B cell (primary cell): Measurements from ENCODE around the gene HTT. TPM values are rescaled to one million over a fixed set of nuclear protein-coding genes. Genes with fewer than 3 reads are reported as not detected.

ENCODE experiments used
- ATAC-seq: fragments of 200-7000 bp; cut with Tn5 transposase; one replicate; pipeline ENCODE4 v1.10.0; 2021; ENCODE audit warnings: low read depth, mild to moderate bottlenecking, moderate number of reproducible peaks, moderate library complexity
- CTCF ChIA-PET: fragments of 350-600 bp; sonication (Branson Sonifier 250); formaldehyde crosslinking; loops from one replicate; lab custom pipeline; 2021; ENCODE audit warnings: antibody characterized with exemption, inconsistent platforms; lab: Charles Lee
- POLR2A ChIA-PET: fragments of 350-600 bp; sonication (Branson Sonifier 250); formaldehyde crosslinking; loops from one replicate; lab custom pipeline; 2021; ENCODE audit warnings: antibody characterized with exemption; lab: Charles Lee
- DNase-seq: peaks from one replicate; pipeline ENCODE4 v3.0.0; 2013
- H2AFZ ChIP-seq: 2 replicates; pipeline ENCODE4 v1.6.1; 2012; ENCODE audit warnings: mild to moderate bottlenecking, low read depth, low read length; ENCODE audit not compliant: insufficient read depth, poor library complexity, severe bottlenecking
- H3K27ac ChIP-seq, 2 donors: 1 replicate in 1 of 2; 2 replicates in 1 of 2; pipeline ENCODE4 v1.5.1; 2012 to 2013; ENCODE audit warnings: low read length in 2 of 2, mild to moderate bottlenecking in 2 of 2, moderate library complexity in 1 of 2
- H3K27me3 ChIP-seq, 4 experiments: fragments of 200-600 bp in 1 of 4; sonication (generic) in 1 of 4; replicated peaks in 1 of 4; 1 replicate in 2 of 4; 2 replicates in 2 of 4; pipeline versions ENCODE4 v1.6.1 to v1.7.0; 2013 to 2016; ENCODE audit warnings: low read length in 3 of 4, mild to moderate bottlenecking in 2 of 4, mixed read lengths in 1 of 4, moderate library complexity in 1 of 4; ENCODE audit not compliant: insufficient read depth in 4 of 4, control insufficient read depth in 3 of 4; ENCODE audit errors: control extremely low read depth in 1 of 4
- H3K36me3 ChIP-seq, 2 experiments: replicated peaks in 1 of 2; 1 replicate in 1 of 2; 2 replicates in 1 of 2; pipeline versions ENCODE4 v1.6.1 to v1.7.1; 2013; ENCODE audit warnings: low read length in 1 of 2; ENCODE audit not compliant: insufficient read depth in 2 of 2, control insufficient read depth in 1 of 2; ENCODE audit errors: control extremely low read depth in 1 of 2, extremely low read depth in 1 of 2
- H3K4me1 ChIP-seq, 2 donors: fragments of 200-600 bp in 1 of 2; sonication (generic) in 1 of 2; 1 replicate in 1 of 2; 2 replicates in 1 of 2; pipeline versions ENCODE4 v1.5.1 to v1.6.1; 2013 to 2017; ENCODE audit warnings: low read length in 2 of 2; ENCODE audit not compliant: control insufficient read depth in 2 of 2, insufficient read depth in 2 of 2
- H3K4me2 ChIP-seq: replicated peaks from 2 replicates; pipeline ENCODE3; 2012; ENCODE audit warnings: mild to moderate bottlenecking, low read depth, low read length; ENCODE audit not compliant: poor library complexity, severe bottlenecking
- H3K4me3 ChIP-seq, 5 experiments: fragments of 200-600 bp in 1 of 5; sonication (generic) in 1 of 5; 1 replicate in 3 of 5; 2 replicates in 2 of 5; pipeline versions ENCODE4 v1.5.1 to v1.7.0; 2011 to 2016; ENCODE audit warnings: low read length in 4 of 5, mild to moderate bottlenecking in 4 of 5, low read depth in 2 of 5, control low read depth in 1 of 5, moderate library complexity in 1 of 5; ENCODE audit not compliant: insufficient read depth in 1 of 5; ENCODE audit errors: control extremely low read depth in 1 of 5, extremely low read depth in 1 of 5
- H3K79me2 ChIP-seq: fragments of 200-600 bp; sonication (generic); one replicate; pipeline ENCODE4 v1.6.0; 2016; ENCODE audit warnings: low read length; ENCODE audit not compliant: control insufficient read depth, insufficient read depth
- H3K9ac ChIP-seq: fragments of 200-600 bp; sonication (generic); 2 replicates; pipeline ENCODE4 v1.6.1; 2017; ENCODE audit warnings: mild to moderate bottlenecking, low read length, moderate library complexity
- H3K9me3 ChIP-seq, 3 donors: one replicate each; pipeline versions ENCODE4 v1.6.1 to v1.7.1; 2013; ENCODE audit warnings: low read length in 2 of 3; ENCODE audit not compliant: control insufficient read depth in 2 of 3, insufficient read depth in 1 of 3; ENCODE audit errors: control extremely low read depth in 1 of 3
- H4K20me1 ChIP-seq: 2 replicates; pipeline ENCODE4 v1.6.0; 2012; ENCODE audit warnings: mild to moderate bottlenecking, low read length; ENCODE audit not compliant: insufficient read depth, control insufficient read depth, poor library complexity, severe bottlenecking
- H3K27ac Mint-ChIP-seq: one replicate; pipeline ENCODE4 v1.8.0; 2021; ENCODE audit warnings: mixed read lengths
- H3K27me3 Mint-ChIP-seq: one replicate; pipeline ENCODE4 v1.8.0; 2021; ENCODE audit warnings: mixed read lengths
- H3K4me1 Mint-ChIP-seq: one replicate; pipeline ENCODE4 v1.8.0; 2021; ENCODE audit warnings: mixed read lengths
- H3K4me3 Mint-ChIP-seq: one replicate; pipeline ENCODE4 v1.8.0; 2021; ENCODE audit warnings: mixed read lengths
- H3K9me3 Mint-ChIP-seq: one replicate; pipeline ENCODE4 v1.8.0; 2022; ENCODE audit warnings: mixed read lengths; ENCODE audit not compliant: insufficient read depth
- EZH2 ChIP-seq: IDR thresholded peaks from 2 replicates; pipeline ENCODE4 v1.6.1; 2012; ENCODE audit warnings: borderline replicate concordance, low read depth, mild to moderate bottlenecking, moderate library complexity, low read length; ENCODE audit not compliant: insufficient read depth, poor library complexity, severe bottlenecking
- WGBS: methylation state at CpG from one replicate; pipeline ENCODE4 v1.1.5; 2013; ENCODE audit warnings: missing lambda C conversion rate; ENCODE audit not compliant: insufficient coverage; 5-methylcytosine and 5-hydroxymethylcytosine counted together
- intact Hi-C: fragments of 100-400 bp; cut with micrococcal nuclease; formaldehyde crosslinking; loops from one replicate; pipeline ENCODE4 v1.10.0; 2022
- polyA plus RNA-seq: library from polyadenylated mRNA; depleted of rRNA; stranded (reverse); fragments of >200 nt; gene quantifications from 2 replicates; pipeline ENCODE4 v1.2.3, GENCODE V29; 2012
- total RNA-seq, 2 donors: library from RNA; stranded (reverse); fragments of 120-200 nt in 1 of 2; gene quantifications; 1 replicate in 1 of 2; 2 replicates in 1 of 2; pipeline versions ENCODE4 v1.2.3 to v1.2.4, GENCODE V29; 2013 to 2022
- TF ChIP-seq, protein P1 (sequence below): fragments of 200-600 bp; IDR thresholded peaks from one replicate; pipeline ENCODE4 v1.8.0; 2022; ENCODE audit warnings: antibody characterized with exemption, mild to moderate bottlenecking

Gene HTT
- total and polyA plus RNA-seq, 2 donors (not counting 1 experiment from before 2014, with no cell fraction given) = 52.8 to 195 TPM

GRCh38 chr4:3136454-3136853 is 62.0 kb downstream of the HTT start:
- no peak for DNase-seq
- no peak overlapping the region for H3K4me3 ChIP-seq

DNA sequence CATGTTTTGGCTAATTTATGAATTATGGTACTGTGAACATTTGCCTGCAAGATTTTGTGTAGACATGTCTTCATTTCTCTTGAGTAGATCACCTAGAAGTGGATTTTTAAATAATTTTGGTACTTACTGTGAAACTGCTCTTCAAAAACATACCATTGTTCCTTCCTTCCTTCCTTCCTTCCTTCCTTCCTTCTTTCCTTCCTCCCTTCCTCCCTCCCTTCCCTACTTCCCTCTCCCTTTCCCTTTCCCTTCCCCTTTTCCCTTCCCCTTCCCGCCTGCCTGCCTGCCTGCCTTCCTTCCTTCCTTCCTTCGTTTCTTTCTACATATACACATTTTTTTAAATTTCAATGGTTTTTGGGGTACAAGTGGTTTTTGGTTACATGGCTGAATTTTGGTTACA is 63.4 kb downstream of the HTT start:
- no peaks in the 10 kb centered on the region for H4K20me1 ChIP-seq
- H2AFZ ChIP-seq = no peak overlapping the region
- ChIA-PET POLR2A (no interaction called here), CTCF (no interaction called here)
- no peak for DNase-seq
- TF ChIP-seq EZH2 = no peak
- TF ChIP-seq, protein P1, sequence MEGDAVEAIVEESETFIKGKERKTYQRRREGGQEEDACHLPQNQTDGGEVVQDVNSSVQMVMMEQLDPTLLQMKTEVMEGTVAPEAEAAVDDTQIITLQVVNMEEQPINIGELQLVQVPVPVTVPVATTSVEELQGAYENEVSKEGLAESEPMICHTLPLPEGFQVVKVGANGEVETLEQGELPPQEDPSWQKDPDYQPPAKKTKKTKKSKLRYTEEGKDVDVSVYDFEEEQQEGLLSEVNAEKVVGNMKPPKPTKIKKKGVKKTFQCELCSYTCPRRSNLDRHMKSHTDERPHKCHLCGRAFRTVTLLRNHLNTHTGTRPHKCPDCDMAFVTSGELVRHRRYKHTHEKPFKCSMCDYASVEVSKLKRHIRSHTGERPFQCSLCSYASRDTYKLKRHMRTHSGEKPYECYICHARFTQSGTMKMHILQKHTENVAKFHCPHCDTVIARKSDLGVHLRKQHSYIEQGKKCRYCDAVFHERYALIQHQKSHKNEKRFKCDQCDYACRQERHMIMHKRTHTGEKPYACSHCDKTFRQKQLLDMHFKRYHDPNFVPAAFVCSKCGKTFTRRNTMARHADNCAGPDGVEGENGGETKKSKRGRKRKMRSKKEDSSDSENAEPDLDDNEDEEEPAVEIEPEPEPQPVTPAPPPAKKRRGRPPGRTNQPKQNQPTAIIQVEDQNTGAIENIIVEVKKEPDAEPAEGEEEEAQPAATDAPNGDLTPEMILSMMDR = no peak
- Mint-ChIP-seq H3K4me3 (no peak overlapping the region), H3K27ac (no peak overlapping the region), H3K4me1 (no peaks in the 10 kb centered on the region), H3K9me3 (no peaks in the 10 kb centered on the region), H3K27me3 (no peaks in the 10 kb centered on the region)
- H3K4me3 ChIP-seq = no peak overlapping the region
- H3K79me2 ChIP-seq = no peaks in the 10 kb centered on the region
- H3K36me3 ChIP-seq = peaks cover 24 to 81% of the 10 kb centered on the region in 2 experiments
- no peaks in the 10 kb centered on the region for H3K9me3 ChIP-seq
- H3K9ac ChIP-seq = no peak overlapping the region
- intact Hi-C loops = loop anchor here (2.0 kb wide), 1 partner anchor 91 kb away; no protein-coding TSS in a partner anchor
- H3K4me2 ChIP-seq = no peak overlapping the region
- no peaks in the 10 kb centered on the region for H3K4me1 ChIP-seq
- no peak overlapping the region for H3K27ac ChIP-seq
- H3K27me3 ChIP-seq = no peaks in the 10 kb centered on the region
- ATAC-seq = no peak
- WGBS = no CpG with 5 or more reads among the region's 2 CpGs

More at GRCh38 chr4:3136454-3136853, 62.0 kb downstream of the HTT start:
- Histone ChIP-seq H4K20me1 (no peaks in the 10 kb centered on the region), H3K4me1 (no peaks in the 10 kb centered on the region), H2AFZ (no peak overlapping the region), H3K9ac (no peak overlapping the region), H3K27ac (no peak overlapping the region), H3K36me3 (peaks cover 32 to 85% of the 10 kb centered on the region in 2 experiments), H3K4me2 (no peak overlapping the region), H3K9me3 (no peaks in the 10 kb centered on the region), H3K27me3 (no peaks in the 10 kb centered on the region), H3K79me2 (no peaks in the 10 kb centered on the region)
- intact Hi-C loops = loop anchor here (2.0 kb wide), 1 partner anchor 90 kb away; no protein-coding TSS in a partner anchor
- H3K27ac Mint-ChIP-seq = no peak overlapping the region
- no peak for TF ChIP-seq EZH2
- TF ChIP-seq, protein P1 = peak; percentile 66
- no peaks in the 10 kb centered on the region for H3K4me1 Mint-ChIP-seq
- no peak overlapping the region for H3K4me3 Mint-ChIP-seq
- CTCF ChIA-PET = interaction anchor here (0.7 to 2.3 kb wide), 6 partner anchors 9 to 335 kb away, joined by 3 to 14 read pairs (median 3); no protein-coding TSS in a partner anchor
- H3K9me3 Mint-ChIP-seq = no peaks in the 10 kb centered on the region
- H3K27me3 Mint-ChIP-seq = no peaks in the 10 kb centered on the region
- WGBS = no CpG with 5 or more reads among the region's 2 CpGs
- POLR2A ChIA-PET = no interaction called here
- no peak for ATAC-seq
